RWPE2 (cell line): Measurements from ENCODE around the gene CDKN2AIPNL.

Experiments
- ATAC-seq: fragments of 200-7000 bp; cut with Tn5 transposase; 3 replicates; pipeline ENCODE4 v1.9.1; 2021; ENCODE audit warnings: low read depth
- DNase-seq: peaks from one replicate; pipeline ENCODE4 v3.0.0-alpha.2; 2020; ENCODE audit warnings: low spot score
- H3K27ac ChIP-seq: fragments of 450-650 bp; 2 replicates; pipeline ENCODE4 v1.5.1; 2017; ENCODE audit warnings: mild to moderate bottlenecking; ENCODE audit not compliant: poor library complexity, severe bottlenecking
- H3K27me3 ChIP-seq: fragments of 250-450 bp; sonication (Bioruptor Pico); 2 replicates; pipeline ENCODE4 v1.5.1; 2021; ENCODE audit warnings: mild to moderate bottlenecking, moderate library complexity; ENCODE audit not compliant: insufficient read depth, poor library complexity, severe bottlenecking
- H3K36me3 ChIP-seq: fragments of 250-450 bp; sonication (Bioruptor Pico); 2 replicates; pipeline ENCODE4 v1.5.1; 2020; ENCODE audit warnings: low read depth, mild to moderate bottlenecking, moderate library complexity
- H3K4me1 ChIP-seq: fragments of 250-450 bp; sonication (Bioruptor Pico); 2 replicates; pipeline ENCODE4 v1.5.1; 2021; ENCODE audit warnings: mild to moderate bottlenecking, moderate library complexity; ENCODE audit not compliant: insufficient read depth, poor library complexity, severe bottlenecking
- H3K4me3 ChIP-seq: fragments of 250-450 bp; sonication (Bioruptor Pico); 2 replicates; pipeline ENCODE4 v1.5.1; 2021; ENCODE audit warnings: mild to moderate bottlenecking, moderate library complexity; ENCODE audit not compliant: severe bottlenecking
- H3K9me3 ChIP-seq: fragments of 250-450 bp; sonication (Bioruptor Pico); 2 replicates; pipeline ENCODE4 v1.5.1; 2021; ENCODE audit warnings: mild to moderate bottlenecking, moderate library complexity; ENCODE audit not compliant: severe bottlenecking
- CTCF ChIP-seq: fragments of 450-650 bp; IDR thresholded peaks from one replicate; pipeline ENCODE4 v1.5.1; 2017; ENCODE audit warnings: mild to moderate bottlenecking, moderate library complexity; ENCODE audit not compliant: poor library complexity, severe bottlenecking

Gene CDKN2AIPNL

GRCh38 chr5:134447815-134448520, 36.3 kb upstream of the CDKN2AIPNL start:
- Histone ChIP-seq H3K27me3 (no peaks in the 10 kb centered on the region), H3K4me3 (no peak overlapping the region), H3K36me3 (no peaks in the 10 kb centered on the region), H3K9me3 (no peaks in the 10 kb centered on the region), H3K4me1 (peaks cover 8% of the 10 kb centered on the region), H3K27ac (no peak overlapping the region)
- TF ChIP-seq CTCF = no peak
- DNase-seq (no peak), ATAC-seq (no peak)

GRCh38 chr5:134446938-134447337, 35.3 kb upstream of the CDKN2AIPNL start:
- H3K9me3 ChIP-seq = no peaks in the 10 kb centered on the region
- peaks cover 5% of the 10 kb centered on the region for H3K4me1 ChIP-seq
- no peak overlapping the region for H3K4me3 ChIP-seq
- H3K36me3 ChIP-seq = no peaks in the 10 kb centered on the region
- no peaks in the 10 kb centered on the region for H3K27me3 ChIP-seq
- ATAC-seq = no peak
- H3K27ac ChIP-seq = no peak overlapping the region
- DNase-seq = no peak
- TF ChIP-seq CTCF = no peak

- Histone ChIP-seq H3K4me3 (no peak overlapping the region), H3K27me3 (no peaks in the 10 kb centered on the region), H3K36me3 (no peaks in the 10 kb centered on the region), H3K9me3 (no peaks in the 10 kb centered on the region), H3K27ac (no peak overlapping the region), H3K4me1 (no peaks in the 10 kb centered on the region)
- ATAC-seq = peak; percentile 28; the same call in 1 of the 3 replicates
- no peak for DNase-seq
- no peak for TF ChIP-seq CTCF
These were observed 34.5 kb upstream of the CDKN2AIPNL start for GRCh38 chr5:134445856-134446818.

GRCh38 chr5:134444941-134445471, 33.3 kb upstream of the CDKN2AIPNL start:
- no peak for TF ChIP-seq CTCF
- Histone ChIP-seq H3K4me1 (peaks cover 7% of the 10 kb centered on the region), H3K36me3 (no peaks in the 10 kb centered on the region), H3K4me3 (no peak overlapping the region), H3K27ac (no peak overlapping the region), H3K27me3 (no peaks in the 10 kb centered on the region), H3K9me3 (no peaks in the 10 kb centered on the region)
- ATAC-seq (no peak), DNase-seq (no peak)
